HG03175 (cell line): ENCODE results near the gene CMYA5.
"Not testable (repeated sequence)": the region's sequence is repeated elsewhere in the genome, so short reads cannot be mapped to it uniquely, and the experiment has no call there.

Experiments
- ATAC-seq: cut with Tn5 transposase; IDR thresholded peaks from one replicate; pipeline ENCODE4 v1.9.1; 2021; ENCODE audit warnings: mild to moderate bottlenecking, moderate library complexity; ENCODE audit not compliant: unreplicated experiment

CMYA5 gene

DNA sequence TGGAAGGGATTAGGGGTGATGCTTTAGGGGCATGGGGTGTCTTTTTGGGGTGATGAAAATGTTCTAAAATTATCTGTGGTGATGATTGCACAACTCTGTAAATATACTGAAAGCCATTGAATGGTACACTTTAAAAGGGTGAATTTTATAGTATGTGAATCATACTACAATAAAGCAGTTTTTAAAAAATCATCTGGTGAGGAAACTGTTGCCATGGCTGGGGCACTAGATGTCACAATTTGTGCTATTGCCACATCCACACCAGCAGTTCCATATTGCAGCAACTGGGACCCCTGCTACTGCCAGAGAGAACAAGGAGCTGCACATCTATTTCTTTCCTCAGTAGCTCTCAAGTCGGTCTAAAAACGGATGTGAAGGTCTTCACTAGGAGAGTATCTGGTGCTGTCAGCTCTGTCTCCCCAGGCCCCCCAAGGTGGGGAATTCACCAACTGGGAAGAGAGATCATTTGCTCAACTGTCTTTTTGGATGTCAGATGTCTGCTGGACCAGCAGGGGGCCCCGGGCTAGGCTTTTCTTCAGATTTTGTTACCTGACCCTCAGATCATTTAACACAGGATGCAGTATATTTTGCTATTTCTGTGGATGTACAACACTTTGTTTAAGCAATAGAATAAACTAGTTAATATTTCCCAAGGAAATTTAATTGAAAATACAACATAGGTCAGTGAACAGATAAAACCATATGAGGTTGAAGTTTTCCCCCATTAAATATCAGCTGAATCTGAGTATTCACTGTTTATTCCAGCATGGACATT is 13.2 kb downstream of the CMYA5 start:
- ATAC-seq, result no peak

DNA sequence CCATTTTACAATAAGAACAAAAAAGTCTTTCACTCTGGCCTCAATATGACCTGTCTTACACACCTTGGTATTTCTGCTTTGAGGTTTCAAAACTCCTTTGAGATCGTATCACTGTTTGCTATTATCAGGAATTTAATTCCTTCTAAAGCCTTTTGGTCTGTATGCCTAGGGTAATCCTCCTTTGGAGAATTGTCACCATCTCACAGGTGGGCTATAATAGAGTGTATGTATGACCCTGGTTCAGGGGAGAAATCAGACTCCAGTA is 13.7 kb downstream of the CMYA5 start:
- ATAC-seq, result no peak

DNA sequence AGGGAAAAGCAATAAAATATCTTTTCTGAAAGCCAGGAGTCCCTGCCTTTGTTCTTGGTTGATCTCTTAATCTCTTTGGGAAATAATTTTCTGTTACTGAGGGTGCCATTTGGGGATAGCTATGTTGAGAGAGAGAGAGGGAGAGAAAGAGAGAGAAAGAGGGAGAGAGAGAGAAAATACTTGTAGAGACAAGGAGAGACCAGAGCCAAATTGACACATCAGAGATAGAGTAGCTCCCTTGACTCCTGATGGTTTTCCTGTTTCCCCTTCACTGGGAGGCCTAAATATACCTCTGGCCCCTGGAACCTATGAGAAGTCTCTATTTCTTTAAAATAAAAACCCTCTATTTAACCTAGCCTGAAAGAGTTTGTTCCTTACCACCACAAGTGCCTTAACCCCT is 14.9 kb downstream of the CMYA5 start:
- ATAC-seq, result no peak

DNA sequence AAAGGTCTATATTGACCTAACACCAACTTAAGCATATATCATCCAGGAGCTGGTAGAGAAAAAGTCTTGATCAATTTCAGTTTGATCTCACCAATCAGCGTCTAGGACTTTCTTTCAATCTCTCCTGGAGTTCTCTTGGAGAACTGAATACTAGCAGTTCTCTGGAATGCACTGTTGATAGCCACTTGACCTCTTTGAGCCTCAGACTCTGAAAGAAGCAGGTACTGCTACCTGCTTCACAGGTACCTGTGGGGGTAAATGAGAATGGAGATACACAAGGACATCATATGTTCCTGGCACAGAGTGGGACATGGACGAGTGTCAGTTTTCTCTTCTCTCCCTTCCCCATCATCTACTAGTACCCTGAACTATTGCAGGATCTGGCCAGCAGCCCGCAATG is 16.0 kb downstream of the CMYA5 start:
- ATAC-seq, result no peak

DNA sequence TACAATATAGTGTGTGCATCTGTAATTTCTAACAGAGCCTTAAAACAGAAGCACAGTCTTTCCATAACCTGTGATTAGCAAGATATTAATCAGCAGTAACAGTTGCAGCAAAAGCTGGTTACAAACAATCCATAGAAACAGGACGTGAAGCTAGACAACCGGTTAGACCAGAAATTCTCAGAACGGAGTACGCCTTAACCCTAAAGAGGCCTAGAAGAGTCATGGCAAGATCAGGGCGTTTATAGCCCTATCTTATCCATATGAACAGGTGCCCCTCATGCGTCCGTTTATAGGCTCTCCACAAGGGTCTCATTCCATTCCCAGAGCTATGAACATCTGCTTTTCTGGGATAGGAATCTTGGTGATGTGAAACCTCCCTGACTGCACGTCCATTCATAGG is 16.7 kb downstream of the CMYA5 start:
- not testable (repeated sequence) for ATAC-seq

- no peak for ATAC-seq
These were observed 17.9 kb downstream of the CMYA5 start for GRCh38 chr5:79707535-79707934.

DNA sequence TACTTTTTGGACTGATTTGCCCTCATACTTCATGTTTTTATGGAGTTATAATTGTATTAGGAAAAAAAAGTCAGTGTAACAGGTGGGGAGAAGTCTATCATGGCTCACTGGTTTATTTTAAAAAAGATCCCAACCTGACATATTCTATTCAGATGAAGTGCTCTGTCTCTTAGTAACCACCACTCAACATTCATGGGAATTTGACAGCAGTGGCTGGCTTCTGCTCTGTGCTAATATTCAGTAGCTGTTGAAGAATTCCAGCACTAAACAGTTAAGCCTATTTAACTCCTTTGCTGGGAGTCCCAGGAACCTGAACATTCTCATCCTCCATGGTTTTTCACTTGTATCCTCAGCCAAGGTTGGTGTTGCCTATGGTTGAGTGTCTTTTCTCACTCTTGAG is 23.1 kb downstream of the CMYA5 start:
- no peak for ATAC-seq

GRCh38 chr5:79713727-79714126 is 24.1 kb downstream of the CMYA5 start:
- ATAC-seq, result no peak

GRCh38 chr5:79716839-79717238 is 27.2 kb downstream of the CMYA5 start:
- no peak for ATAC-seq

DNA sequence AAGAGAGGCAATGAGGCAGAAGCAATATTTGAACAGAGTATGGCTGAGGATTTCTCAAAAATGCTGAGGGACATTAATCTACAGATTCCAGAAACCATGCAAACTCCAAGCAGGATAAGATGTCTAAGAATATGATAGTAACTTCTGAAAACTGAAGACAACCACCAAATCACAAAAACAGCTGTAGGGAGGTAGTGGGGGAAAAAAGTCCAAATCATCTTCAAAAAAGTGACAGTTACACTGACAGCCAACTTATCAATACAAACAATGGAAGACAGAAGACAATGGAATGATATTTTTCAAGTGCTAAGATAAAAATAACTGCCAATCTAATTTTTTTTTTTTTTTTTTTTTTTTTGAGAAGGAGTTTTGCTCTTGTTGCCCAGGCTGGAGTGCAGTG is 30.5 kb downstream of the CMYA5 start:
- no peak for ATAC-seq

DNA sequence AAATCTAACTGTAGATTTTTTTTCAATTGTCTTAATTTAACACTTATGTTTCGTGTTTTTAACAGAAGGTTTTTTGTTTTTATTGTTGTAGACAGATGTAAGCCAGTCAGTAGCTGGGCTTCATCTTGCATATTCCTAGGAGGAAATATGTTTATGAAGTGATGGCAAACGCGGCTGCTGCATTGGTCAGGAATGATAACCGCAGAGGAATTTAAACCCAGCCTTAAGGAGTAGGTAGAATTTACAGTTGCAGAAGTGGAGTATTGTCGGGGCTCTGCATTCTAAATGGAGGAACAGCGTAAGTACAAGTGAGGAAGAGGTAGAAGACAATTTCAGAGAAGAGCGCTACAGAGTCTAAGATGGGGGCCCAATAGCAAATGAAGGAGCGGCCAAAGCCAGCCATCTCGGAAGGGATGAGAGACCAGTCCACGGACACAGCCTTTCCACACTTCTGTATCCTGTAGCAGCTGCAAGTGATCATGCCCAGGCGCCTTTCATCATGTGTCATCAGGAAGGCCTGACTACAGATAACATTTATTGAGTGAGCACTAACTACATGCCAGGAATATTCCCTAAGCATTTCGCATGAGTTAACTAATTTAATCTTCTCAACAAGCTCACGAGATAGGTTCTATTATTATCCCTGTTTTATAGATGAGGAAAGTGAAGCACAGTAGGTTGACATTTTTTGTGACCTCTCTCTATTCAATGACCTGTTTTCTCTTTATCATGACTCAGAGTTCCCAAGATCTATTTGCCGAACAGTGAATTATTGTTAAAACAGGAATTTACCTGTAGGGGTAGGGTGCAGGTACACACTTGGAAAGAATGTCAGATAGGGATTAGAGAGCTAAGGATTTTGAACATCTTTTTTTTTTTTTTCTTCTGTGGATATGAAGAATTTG is 38.1 kb downstream of the CMYA5 start:
- no peak for ATAC-seq

- ATAC-seq, result no peak
These were observed 38.8 kb downstream of the CMYA5 start for GRCh38 chr5:79728396-79728795.

DNA sequence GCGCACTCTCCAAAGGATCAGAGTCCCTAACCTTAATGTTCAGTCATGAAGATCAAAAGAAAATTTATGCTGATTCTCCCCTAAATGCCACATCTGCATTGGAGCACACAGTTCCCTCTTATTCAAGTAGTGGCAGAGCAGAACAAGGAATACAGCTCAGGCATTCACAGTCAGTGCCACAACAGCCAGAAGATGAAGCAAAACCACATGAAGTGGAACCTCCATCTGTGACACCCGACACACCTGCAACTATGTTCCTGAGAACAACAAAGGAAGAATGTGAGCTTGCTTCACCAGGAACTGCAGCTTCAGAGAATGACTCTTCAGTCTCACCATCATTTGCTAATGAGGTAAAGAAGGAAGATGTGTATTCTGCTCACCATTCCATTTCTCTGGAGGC is 40.0 kb downstream of the CMYA5 start:
- no peak for ATAC-seq

DNA sequence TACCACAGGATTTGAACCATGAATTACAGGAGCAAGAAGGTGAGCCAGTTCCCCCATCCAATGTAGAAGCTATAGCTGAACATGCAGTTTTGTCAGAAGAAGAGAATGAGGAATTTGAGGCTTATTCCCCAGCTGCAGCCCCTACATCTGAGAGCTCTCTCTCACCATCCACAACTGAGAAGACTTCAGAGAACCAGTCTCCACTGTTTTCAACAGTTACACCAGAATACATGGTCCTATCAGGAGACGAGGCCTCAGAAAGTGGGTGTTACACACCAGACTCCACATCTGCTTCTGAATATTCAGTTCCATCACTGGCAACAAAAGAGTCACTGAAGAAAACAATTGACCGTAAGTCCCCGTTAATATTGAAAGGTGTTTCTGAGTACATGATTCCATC is 40.9 kb downstream of the CMYA5 start:
- no peak for ATAC-seq

GRCh38 chr5:79731775-79732174 is 42.1 kb downstream of the CMYA5 start:
- ATAC-seq, result no peak

- no peak for ATAC-seq
These were observed 47.2 kb downstream of the CMYA5 start for GRCh38 chr5:79736528-79737514.

DNA sequence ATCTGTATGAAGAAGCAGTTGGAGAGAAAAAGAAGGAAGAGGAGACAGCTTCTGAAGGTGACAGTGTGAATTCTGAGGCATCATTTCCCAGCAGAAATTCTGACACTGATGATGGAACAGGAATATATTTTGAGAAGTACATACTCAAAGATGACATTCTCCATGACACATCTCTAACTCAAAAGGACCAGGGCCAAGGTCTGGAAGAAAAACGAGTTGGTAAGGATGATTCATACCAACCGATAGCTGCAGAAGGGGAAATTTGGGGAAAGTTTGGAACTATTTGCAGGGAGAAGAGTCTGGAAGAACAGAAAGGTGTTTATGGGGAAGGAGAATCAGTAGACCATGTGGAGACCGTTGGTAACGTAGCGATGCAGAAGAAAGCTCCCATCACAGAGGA is 48.7 kb downstream of the CMYA5 start:
- no peak for ATAC-seq

- no peak for ATAC-seq
These were observed 53.0 kb downstream of the CMYA5 start for GRCh38 chr5:79742549-79743136.

DNA sequence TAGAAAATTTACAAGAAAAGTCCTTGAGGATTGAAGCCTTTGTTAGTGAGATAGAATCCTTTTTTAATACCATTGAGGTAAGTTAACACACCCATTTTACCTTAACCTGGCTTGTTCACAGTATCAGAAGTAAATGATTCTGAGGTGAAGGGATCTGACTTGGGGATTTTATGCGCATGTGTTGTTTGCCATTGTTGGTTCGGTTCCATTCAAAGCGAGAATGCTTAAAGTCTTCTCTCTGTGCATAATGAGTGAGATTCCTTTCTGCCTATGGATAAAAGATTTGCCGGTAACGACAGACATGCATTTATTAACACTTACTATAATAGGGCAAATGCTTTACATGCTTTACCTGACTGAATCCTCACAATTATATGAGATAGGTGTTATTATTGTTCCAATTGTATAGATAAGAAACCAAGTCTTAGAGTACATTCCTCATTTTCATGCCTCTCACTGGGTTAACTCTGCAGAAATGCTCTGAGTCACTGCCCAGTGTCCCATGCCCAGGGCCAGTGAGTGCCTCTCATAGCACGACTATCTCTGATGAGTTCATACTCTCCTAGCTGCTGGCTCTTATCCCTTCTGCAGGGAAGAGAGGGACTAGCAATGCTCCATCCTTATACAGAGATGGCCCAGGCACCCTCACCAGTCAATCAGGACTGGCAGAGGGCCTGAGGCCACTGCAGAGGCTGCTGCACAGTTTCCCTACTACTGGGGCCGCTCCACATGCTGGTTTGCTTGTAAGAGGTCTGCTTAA is 54.4 kb downstream of the CMYA5 start:
- ATAC-seq, result no peak

DNA sequence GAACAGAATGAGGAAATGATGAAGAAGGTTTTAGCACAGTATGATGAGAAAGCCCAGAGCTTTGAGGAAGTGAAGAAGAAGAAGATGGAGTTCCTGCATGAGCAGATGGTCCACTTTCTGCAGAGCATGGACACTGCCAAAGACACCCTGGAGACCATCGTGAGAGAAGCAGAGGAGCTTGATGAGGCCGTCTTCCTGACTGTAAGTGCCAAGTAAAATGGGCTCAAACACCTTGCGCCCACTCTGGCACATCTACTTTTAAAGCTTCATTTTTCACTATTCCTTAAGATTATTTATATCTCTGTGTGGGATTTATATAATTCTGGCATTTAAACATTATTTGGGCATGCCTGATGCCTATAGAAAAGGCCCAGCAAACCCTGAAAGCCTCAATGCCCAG is 55.6 kb downstream of the CMYA5 start:
- no peak for ATAC-seq
